Spleen (tissue), 11 donors: ENCODE results near the gene SRRM2. TPM values are rescaled to one million over a fixed set of nuclear protein-coding genes. Genes with fewer than 3 reads are reported as not detected.

ENCODE experiments used
- DNase-seq: peaks from one replicate; pipeline ENCODE4 v3.0.0-alpha.2; 2020
- H3K27ac ChIP-seq, 8 donors: fragments of 200-600 bp; sonication (generic) in 7 of 8; 1 replicate in 4 of 8; 2 replicates in 4 of 8; pipeline versions ENCODE4 v1.5.0 to v1.8.0; 2016 to 2021; ENCODE audit warnings: inconsistent platforms in 4 of 8, mild to moderate bottlenecking in 4 of 8, moderate library complexity in 1 of 8
- H3K27me3 ChIP-seq, 7 donors: fragments of 200-600 bp; sonication (generic) in 6 of 7; replicated peaks in 1 of 7; 1 replicate in 4 of 7; 2 replicates in 3 of 7; pipeline versions ENCODE4 v1.5.0 to v1.8.0; 2016 to 2021; ENCODE audit warnings: inconsistent platforms in 3 of 7, mild to moderate bottlenecking in 1 of 7
- H3K36me3 ChIP-seq, 6 donors: fragments of 200-600 bp; sonication (generic) in 5 of 6; 1 replicate in 4 of 6; 2 replicates in 2 of 6; pipeline versions ENCODE4 v1.5.0 to v1.8.0; 2016 to 2021; ENCODE audit warnings: inconsistent platforms in 2 of 6
- H3K4me1 ChIP-seq, 6 donors: fragments of 200-600 bp; sonication (generic) in 5 of 6; 1 replicate in 3 of 6; 2 replicates in 3 of 6; pipeline versions ENCODE4 v1.5.0 to v1.8.0; 2016 to 2021; ENCODE audit warnings: inconsistent platforms in 3 of 6
- H3K4me3 ChIP-seq, 8 donors: fragments of 200-600 bp; sonication (generic) in 7 of 8; 1 replicate in 4 of 8; 2 replicates in 4 of 8; pipeline versions ENCODE4 v1.5.0 to v1.8.0; 2016 to 2021; ENCODE audit warnings: inconsistent platforms in 4 of 8, mild to moderate bottlenecking in 4 of 8, moderate library complexity in 2 of 8
- H3K9me3 ChIP-seq, 8 donors: fragments of 200-600 bp; sonication (generic) in 7 of 8; 1 replicate in 4 of 8; 2 replicates in 4 of 8; pipeline versions ENCODE4 v1.5.0 to v1.8.0; 2016 to 2021; ENCODE audit warnings: inconsistent platforms in 4 of 8
- CTCF ChIP-seq, 11 experiments: fragments of 200-600 bp in 7 of 11; fragments of 450-650 bp in 4 of 11; sonication (generic) in 4 of 11; IDR thresholded peaks in 8 of 11; conservative IDR thresholded peaks in 3 of 11; 1 replicate in 7 of 11; 2 replicates in 4 of 11; pipeline versions ENCODE4 v1.4.0 to v1.8.0; 2016 to 2021; ENCODE audit warnings: antibody characterized with exemption in 11 of 11, inconsistent platforms in 4 of 11, mild to moderate bottlenecking in 1 of 11
- POLR2A ChIP-seq, 3 donors: fragments of 450-650 bp; IDR thresholded peaks; one replicate each; pipeline ENCODE4 v1.5.1; 2017; ENCODE audit warnings: antibody characterized with exemption in 3 of 3, mild to moderate bottlenecking in 1 of 3
- POLR2AphosphoS5 ChIP-seq, 3 donors: sonication (generic); formaldehyde crosslinking; IDR thresholded peaks; one replicate each; pipeline ENCODE4 v1.5.1; 2017; ENCODE audit warnings: antibody characterized with exemption in 3 of 3
- WGBS, 5 donors: extraction: QIAGEN DNeasy Blood & Tissue Kit in 3 of 5; methylation state at CpG; one replicate each; pipeline versions ENCODE4 v1.1.5 to v1.1.7; 2013 to 2018; 5-methylcytosine and 5-hydroxymethylcytosine counted together
- intact Hi-C: fragments of 100-400 bp; cut with DNase I; formaldehyde crosslinking; loops from one replicate; pipeline ENCODE4 v1.15.0; 2023; ENCODE audit warnings: low total_unique reads
- polyA plus RNA-seq, 3 donors: library from polyadenylated mRNA; stranded (reverse); fragments of 200-250 nt; gene quantifications; one replicate each; pipeline ENCODE4 v1.2.1, GENCODE V29; 2013
- total RNA-seq, 7 donors: library from RNA; depleted of rRNA in 3 of 7; stranded (reverse); fragments of >200 nt in 3 of 7; fragmentation: NEBNext Ultra II Directional in 4 of 7; extraction: Animal tissue kit (Norgen Biotek cat#: 25700) in 4 of 7; gene quantifications; one replicate each; pipeline versions ENCODE4 v1.1.0 to v1.2.1, GENCODE V29; 2016 to 2021
- donor health status: healthy with polysubstance abuse.
- donor health status: DM: no; HTN: no; CAD: no; lungs with moderate emphysema.
- donor health status: DM: no; HTN: no; CAD: no.
- donor health status: Bipolar disorder and iron deficiency.
- donor health status: healthy.
- donor health status: DM: no; HTN: no; CAD: no.
- donor health status: DM: yes; HTN: yes; CAD: no.

The SRRM2 gene
- total and polyA plus RNA-seq, 10 donors: 239 to 1,169 (median 839) TPM

GRCh38 chr16:2782583-2783351 lies 30.3 kb downstream of the SRRM2 start:
- DNase-seq: peak; percentile 49
- H3K27ac ChIP-seq: no peak overlapping the region
- peaks cover 0 to 33% (median 22%) of the 10 kb centered on the region in 7 donors for H3K27me3 ChIP-seq
- no peaks in the 10 kb centered on the region for H3K36me3 ChIP-seq
- no peaks in the 10 kb centered on the region for H3K9me3 ChIP-seq
- no peak overlapping the region for H3K4me3 ChIP-seq
- TF ChIP-seq POLR2A (IDR thresholded peaks at IDR 0.05): no peak
- H3K4me1 ChIP-seq: peaks cover 15 to 40% (median 32%) of the 10 kb centered on the region in 6 donors
- 70 to 84% (median 81%) methylated on average over 13 to 20 of the region's 20 CpGs for WGBS, 5 donors
- intact Hi-C loops: no loop called here

GRCh38 chr16:2783581-2784357 lies 31.3 kb downstream of the SRRM2 start:
- 89 to 95% (median 92%) methylated on average over 15 of the region's 15 CpGs for WGBS, 5 donors
- H3K27ac ChIP-seq: no peak overlapping the region
- intact Hi-C loops: no loop called here
- no peaks in the 10 kb centered on the region for H3K9me3 ChIP-seq
- no peak overlapping the region for H3K4me3 ChIP-seq
- no peaks in the 10 kb centered on the region for H3K36me3 ChIP-seq
- DNase-seq: peak; percentile 53
- H3K27me3 ChIP-seq: peaks cover 0 to 43% (median 32%) of the 10 kb centered on the region in 7 donors
- TF ChIP-seq CTCF (IDR thresholded peaks at IDR 0.05 in 8 of 11, conservative IDR thresholded peaks at IDR 0.05 in 3 of 11): no peak
- peaks cover 7 to 31% (median 24%) of the 10 kb centered on the region in 6 donors for H3K4me1 ChIP-seq

GRCh38 chr16:2784358-2785100 lies 32.1 kb downstream of the SRRM2 start:
- H3K36me3 ChIP-seq: no peaks in the 10 kb centered on the region
- no peak for TF ChIP-seq CTCF (IDR thresholded peaks at IDR 0.05 in 8 of 11, conservative IDR thresholded peaks at IDR 0.05 in 3 of 11)
- no peak for TF ChIP-seq POLR2AphosphoS5 (IDR thresholded peaks at IDR 0.05)
- TF ChIP-seq POLR2A (IDR thresholded peaks at IDR 0.05): no peak
- H3K9me3 ChIP-seq: no peaks in the 10 kb centered on the region
- H3K4me1 ChIP-seq: peaks cover 5 to 23% (median 17%) of the 10 kb centered on the region in 6 donors
- H3K4me3 ChIP-seq: peak overlapping the region; percentile 38 to 78 (median 43)
- H3K27ac ChIP-seq: no peak overlapping the region
- no peak for DNase-seq
- intact Hi-C loops: no loop called here
- peaks cover 0 to 51% (median 38%) of the 10 kb centered on the region in 7 donors for H3K27me3 ChIP-seq
- WGBS, 5 donors: 56 to 62% (median 58%) methylated on average over 12 to 15 of the region's 15 CpGs

- Histone ChIP-seq H3K4me3 (peak overlapping the region; percentile 38 to 78 (median 43)), H3K36me3 (no peaks in the 10 kb centered on the region), H3K27ac (no peak overlapping the region), H3K4me1 (peaks cover 5 to 21% (median 17%) of the 10 kb centered on the region in 6 donors), H3K27me3 (peaks cover 0 to 56% (median 39%) of the 10 kb centered on the region in 7 donors), H3K9me3 (no peaks in the 10 kb centered on the region)
- peak in 1 of 3 donors; percentile 16 for TF ChIP-seq POLR2AphosphoS5 (IDR thresholded peaks at IDR 0.05)
- peak in 2 of 11 experiments; percentile 7 to 29 for TF ChIP-seq CTCF (IDR thresholded peaks at IDR 0.05 in 8 of 11, conservative IDR thresholded peaks at IDR 0.05 in 3 of 11)
- TF ChIP-seq POLR2A (IDR thresholded peaks at IDR 0.05): no peak
- intact Hi-C loops: no loop called here
- DNase-seq: peak; percentile 80
- WGBS, 5 donors: 14 to 20% (median 18%) methylated on average over 35 to 79 of the region's 79 CpGs
Measured at GRCh38 chr16:2785101-2785991, 32.9 kb downstream of the SRRM2 start.
